Neural progenitor cell (in vitro differentiated cells): Measurements from ENCODE around the gene DDRGK1.

Source experiments
- CTCF ChIP-seq: fragments of 200-600 bp; sonication (generic); IDR thresholded peaks from 2 replicates; pipeline ENCODE4 v1.5.1; 2017; ENCODE audit warnings: antibody characterized with exemption, mild to moderate bottlenecking
- EZH2phosphoT487 ChIP-seq: fragments of 200-600 bp; sonication (generic); IDR thresholded peaks from 2 replicates; pipeline ENCODE4 v1.6.1; 2017; ENCODE audit warnings: antibody characterized with exemption

DNA sequence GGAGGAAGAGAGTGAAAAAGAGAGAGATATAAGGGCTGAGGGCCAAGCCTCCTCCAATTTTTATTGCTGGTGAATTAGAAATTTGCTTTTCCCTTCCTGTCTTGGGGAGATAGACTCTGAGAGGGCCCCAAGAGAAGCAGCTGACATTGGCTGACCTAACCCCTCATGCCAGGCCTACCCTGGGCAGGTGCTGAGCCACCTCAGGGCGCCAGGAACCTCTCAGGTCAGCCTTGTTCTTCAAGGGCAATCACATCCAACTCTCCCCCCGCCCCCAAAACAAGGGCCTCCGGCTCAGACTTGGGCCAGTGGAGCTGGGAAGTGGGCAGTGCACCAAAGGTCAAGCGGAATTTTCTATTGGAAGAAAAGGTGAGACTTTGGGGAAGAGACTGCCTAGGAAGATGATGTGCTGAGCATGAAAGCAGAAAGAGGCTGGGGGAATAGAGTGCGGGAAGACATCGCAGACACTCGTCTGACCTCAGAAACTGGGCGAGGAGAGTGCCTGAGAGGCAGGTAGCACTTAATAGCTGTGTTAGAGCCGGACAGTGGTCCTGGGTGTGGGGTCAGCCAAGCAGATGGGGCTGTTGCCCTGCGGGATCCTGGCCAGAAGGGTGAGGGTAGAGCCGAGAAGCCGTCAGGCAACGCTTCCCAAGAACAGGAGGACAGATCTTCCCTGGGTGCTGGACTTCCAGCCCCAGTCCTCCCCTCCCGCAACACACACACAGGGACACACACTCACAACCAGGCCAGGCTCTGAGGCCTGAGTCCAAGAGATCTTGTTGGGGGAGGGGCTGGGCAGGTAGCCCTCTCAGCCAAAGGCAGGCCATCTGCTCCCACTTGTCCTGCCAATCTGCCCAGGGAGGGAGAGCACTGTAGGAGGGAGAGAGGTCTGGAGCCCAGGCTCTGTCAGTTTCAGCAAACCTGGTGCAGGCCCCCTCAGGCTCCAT is 41.1 kb downstream of the DDRGK1 start:
- TF ChIP-seq EZH2phosphoT487: no peak
- TF ChIP-seq CTCF: no peak
